Measurements from ENCODE around the gene SLC12A9. TPM values are rescaled to one million over a fixed set of nuclear protein-coding genes. Genes with fewer than 3 reads are reported as not detected.
"Not testable (repeated sequence)": the region's sequence is repeated elsewhere in the genome, so short reads cannot be mapped to it uniquely, and the experiment has no call there.

SLC12A9 gene
- total and polyA plus RNA-seq, 2 donors (not counting 1 experiment from before 2014, with no cell fraction given), result 80.0 to 80.1 TPM

- CTCF ChIA-PET, result interaction anchor here (0.6 to 6.7 kb wide), 3 partner anchors 21 to 150 kb away, joined by 3 to 101 read pairs (median 36); partner anchors contain the start of genes POP7 and SRRT
- H3K9me3 ChIP-seq (ENCODE audit: control extremely low read depth in 1 of 3, control insufficient read depth in 2 of 3, insufficient read depth in 1 of 3, low read length in 2 of 3); H3K9ac ChIP-seq (ENCODE audit: low read length); H3K27ac ChIP-seq (ENCODE audit: low read length in 2 of 2); H2AFZ ChIP-seq (ENCODE audit: insufficient read depth, low read depth, low read length, poor library complexity, severe bottlenecking); H3K4me3 ChIP-seq (ENCODE audit: control extremely low read depth in 1 of 5, extremely low read depth in 1 of 5, insufficient read depth in 1 of 5, low read depth in 2 of 5, low read length in 4 of 5); POLR2A ChIA-PET; DNase-seq; H3K27ac Mint-ChIP-seq; H3K4me2 ChIP-seq (replicated peaks; ENCODE audit: low read depth, low read length, poor library complexity, severe bottlenecking); H3K27me3 Mint-ChIP-seq; H3K4me3 Mint-ChIP-seq; H3K9me3 Mint-ChIP-seq (ENCODE audit: insufficient read depth); ATAC-seq (ENCODE audit: low read depth); H3K27me3 ChIP-seq (replicated peaks in 1 of 4; ENCODE audit: control extremely low read depth in 1 of 4, control insufficient read depth in 3 of 4, insufficient read depth in 4 of 4, low read length in 3 of 4): not testable (repeated sequence)
- 98% methylated on average over 8 of the region's 9 CpGs for WGBS (ENCODE audit: insufficient coverage)
- H3K79me2 ChIP-seq (ENCODE audit: control insufficient read depth, insufficient read depth, low read length), result peaks cover 55% of the 10 kb centered on the region
- peaks cover 54% of the 10 kb centered on the region for H4K20me1 ChIP-seq (ENCODE audit: control insufficient read depth, insufficient read depth, low read length, poor library complexity, severe bottlenecking)
- H3K36me3 ChIP-seq (replicated peaks in 1 of 2; ENCODE audit: control extremely low read depth in 1 of 2, control insufficient read depth in 1 of 2, extremely low read depth in 1 of 2, insufficient read depth in 2 of 2, low read length in 1 of 2), result peaks cover 0 to 28% of the 10 kb centered on the region in 2 experiments
- peaks cover 11 to 23% of the 10 kb centered on the region in 2 donors for H3K4me1 ChIP-seq (ENCODE audit: control insufficient read depth in 2 of 2, insufficient read depth in 2 of 2, low read length in 2 of 2)
- intact Hi-C loops (cut with micrococcal nuclease), result loop anchor here (5.0 kb wide), 3 partner anchors 163 to 378 kb away; partner anchors contain the start of genes GIGYF1 and TSC22D4
- peaks cover 24% of the 10 kb centered on the region for H3K4me1 Mint-ChIP-seq
Measured at GRCh38 chr7:100854899-100855298, 2.4 kb downstream of the SLC12A9 start.

GRCh38 chr7:100855515-100855914, 3.0 kb downstream of the SLC12A9 start:
- H3K4me3 ChIP-seq (ENCODE audit: control extremely low read depth in 1 of 5, extremely low read depth in 1 of 5, insufficient read depth in 1 of 5, low read depth in 2 of 5, low read length in 4 of 5), result no peak overlapping the region
- DNase-seq (no peak), ATAC-seq (ENCODE audit: low read depth) (no peak)
- H3K4me1 ChIP-seq (ENCODE audit: control insufficient read depth in 2 of 2, insufficient read depth in 2 of 2, low read length in 2 of 2), result peaks cover 11 to 23% of the 10 kb centered on the region in 2 donors
- peaks cover 56% of the 10 kb centered on the region for H4K20me1 ChIP-seq (ENCODE audit: control insufficient read depth, insufficient read depth, low read length, poor library complexity, severe bottlenecking)
- intact Hi-C loops (cut with micrococcal nuclease), result no loop called here
- WGBS (ENCODE audit: insufficient coverage), result 95% methylated on average over 7 of the region's 10 CpGs
- no peak for TF ChIP-seq EZH2 (IDR thresholded peaks at IDR 0.05; ENCODE audit: borderline replicate concordance, insufficient read depth, low read depth, low read length, poor library complexity, severe bottlenecking)
- no peak for TF ChIP-seq CTCF (IDR thresholded peaks at IDR 0.05)
- H3K36me3 ChIP-seq (replicated peaks in 1 of 2; ENCODE audit: control extremely low read depth in 1 of 2, control insufficient read depth in 1 of 2, extremely low read depth in 1 of 2, insufficient read depth in 2 of 2, low read length in 1 of 2), result peaks cover 0 to 35% of the 10 kb centered on the region in 2 experiments
- H3K4me3 Mint-ChIP-seq, result no peak overlapping the region
- H3K4me1 Mint-ChIP-seq, result peaks cover 24% of the 10 kb centered on the region
- no peaks in the 10 kb centered on the region for H3K27me3 Mint-ChIP-seq
- no peak overlapping the region for H3K9ac ChIP-seq (ENCODE audit: low read length)
- H3K27ac Mint-ChIP-seq, result peak overlapping the region; percentile 17
- ChIA-PET CTCF (interaction anchor here (1.6 kb wide), 1 partner anchor 56 kb away, joined by 3 read pairs; no protein-coding TSS in a partner anchor), POLR2A (no interaction called here)
- H3K9me3 Mint-ChIP-seq (ENCODE audit: insufficient read depth), result no peaks in the 10 kb centered on the region
- no peak overlapping the region for H3K4me2 ChIP-seq (replicated peaks; ENCODE audit: low read depth, low read length, poor library complexity, severe bottlenecking)
- H3K79me2 ChIP-seq (ENCODE audit: control insufficient read depth, insufficient read depth, low read length), result peaks cover 55% of the 10 kb centered on the region
- no peak overlapping the region for H2AFZ ChIP-seq (ENCODE audit: insufficient read depth, low read depth, low read length, poor library complexity, severe bottlenecking)
- H3K27me3 ChIP-seq (replicated peaks in 1 of 4; ENCODE audit: control extremely low read depth in 1 of 4, control insufficient read depth in 3 of 4, insufficient read depth in 4 of 4, low read length in 3 of 4), result no peaks in the 10 kb centered on the region
- H3K9me3 ChIP-seq (ENCODE audit: control extremely low read depth in 1 of 3, control insufficient read depth in 2 of 3, insufficient read depth in 1 of 3, low read length in 2 of 3), result no peaks in the 10 kb centered on the region
- H3K27ac ChIP-seq (ENCODE audit: low read length in 2 of 2), result no peak overlapping the region

Measured in B cell (primary cell).